HG02938 (cell line): ENCODE data around the gene SYT1.
A peak's percentile ranks its signal among the peaks of the same experiment; 100 is the strongest.
"Not testable (repeated sequence)": the region's sequence is repeated elsewhere in the genome, so short reads cannot be mapped to it uniquely, and the experiment has no call there.

Source experiments
- ATAC-seq: cut with Tn5 transposase; IDR thresholded peaks from one replicate; pipeline ENCODE4 v1.9.1; 2021; ENCODE audit warnings: mild to moderate bottlenecking, moderate library complexity; ENCODE audit not compliant: unreplicated experiment

Gene SYT1

DNA sequence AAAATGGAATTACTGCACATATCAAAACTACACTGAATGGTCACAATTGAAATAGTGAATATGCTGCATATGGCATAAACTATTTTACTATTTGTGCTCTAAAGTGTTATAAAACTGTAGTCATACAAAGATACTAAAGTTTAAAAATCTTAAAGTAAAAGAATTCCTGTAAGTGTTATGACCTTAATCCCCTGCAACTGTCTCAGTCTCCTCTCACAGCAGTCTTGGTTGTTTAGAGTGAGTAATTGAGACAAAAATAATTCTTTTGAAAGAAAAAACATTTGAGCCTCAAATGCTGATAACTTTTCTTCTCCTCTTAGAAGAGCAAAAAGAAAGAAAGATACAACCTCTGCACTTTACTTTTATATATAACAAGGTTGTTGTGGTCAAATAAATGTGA is 99.9 kb downstream of the SYT1 start:
- no peak for ATAC-seq

DNA sequence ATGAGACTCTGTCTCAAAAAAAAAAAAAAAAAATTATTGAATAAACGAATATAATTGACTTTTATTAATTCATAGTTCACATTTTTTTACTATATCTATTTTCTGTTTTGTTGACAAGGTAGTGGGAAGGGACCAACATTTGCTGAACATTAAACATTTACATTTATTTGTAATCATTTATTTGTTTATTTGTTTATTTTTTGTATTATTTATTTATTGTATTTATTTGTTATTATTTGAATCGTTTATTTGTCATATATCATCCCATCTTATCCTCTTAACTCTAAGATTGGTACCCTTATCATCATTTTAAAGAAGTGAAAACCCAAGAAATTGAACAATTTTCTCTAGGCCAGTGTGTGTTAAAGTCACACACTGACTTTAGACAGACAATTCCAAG is 101.5 kb downstream of the SYT1 start:
- no peak for ATAC-seq

DNA sequence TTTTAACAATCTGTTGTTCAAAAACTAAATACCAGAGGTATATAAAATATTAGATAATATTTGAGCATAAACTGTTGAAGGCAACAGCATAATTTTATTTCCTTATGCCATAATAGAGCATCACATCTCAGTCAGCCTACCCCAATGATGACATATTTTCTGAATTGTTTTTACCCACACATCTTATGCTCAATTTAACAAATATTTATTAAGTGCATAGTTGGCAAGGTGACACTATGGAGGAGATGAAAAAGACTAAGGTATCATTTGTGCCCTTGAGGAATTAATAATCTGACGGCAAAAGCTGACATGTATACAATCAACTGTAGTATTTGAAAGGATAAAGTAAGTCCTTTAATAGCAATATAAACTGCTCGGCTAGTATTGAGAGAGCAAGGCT is 102.4 kb downstream of the SYT1 start:
- ATAC-seq = no peak

DNA sequence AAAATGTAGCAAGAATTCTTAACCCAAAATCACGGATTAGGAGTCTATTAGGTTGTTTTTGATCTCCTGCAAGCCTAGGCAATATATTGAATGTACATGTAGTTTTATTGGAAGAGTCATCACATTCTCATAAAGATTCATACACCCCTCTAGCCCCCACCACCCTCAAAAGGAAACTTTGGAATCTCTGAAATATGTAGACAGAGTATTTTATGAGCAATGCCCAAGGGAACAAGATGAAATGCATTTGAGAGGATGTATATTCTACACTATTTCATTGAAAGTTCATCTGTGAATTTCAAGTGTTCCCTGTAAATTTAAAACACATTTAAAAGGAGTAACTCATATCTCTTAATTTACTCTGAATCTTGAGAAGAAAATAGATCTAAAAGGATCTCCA is 103.7 kb downstream of the SYT1 start:
- no peak for ATAC-seq

DNA sequence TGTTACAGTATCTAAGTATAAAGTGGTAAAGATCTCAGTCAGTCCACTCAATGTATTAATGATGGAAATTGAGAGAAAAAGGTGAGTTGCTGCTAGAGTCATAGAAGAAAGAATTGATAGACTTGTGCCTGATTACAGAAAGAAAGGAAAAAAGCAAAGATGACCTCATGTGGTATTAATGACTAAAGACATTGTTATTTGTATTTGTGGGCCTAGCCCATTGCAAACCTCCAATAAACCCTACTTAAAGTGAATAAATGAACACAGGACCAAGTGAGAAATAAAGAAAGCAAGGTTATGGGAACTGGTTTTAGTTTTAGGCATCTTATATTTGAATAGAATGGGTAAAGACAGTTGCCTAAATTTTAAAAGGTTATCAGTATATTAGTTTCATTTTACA is 105.5 kb downstream of the SYT1 start:
- ATAC-seq = no peak

DNA sequence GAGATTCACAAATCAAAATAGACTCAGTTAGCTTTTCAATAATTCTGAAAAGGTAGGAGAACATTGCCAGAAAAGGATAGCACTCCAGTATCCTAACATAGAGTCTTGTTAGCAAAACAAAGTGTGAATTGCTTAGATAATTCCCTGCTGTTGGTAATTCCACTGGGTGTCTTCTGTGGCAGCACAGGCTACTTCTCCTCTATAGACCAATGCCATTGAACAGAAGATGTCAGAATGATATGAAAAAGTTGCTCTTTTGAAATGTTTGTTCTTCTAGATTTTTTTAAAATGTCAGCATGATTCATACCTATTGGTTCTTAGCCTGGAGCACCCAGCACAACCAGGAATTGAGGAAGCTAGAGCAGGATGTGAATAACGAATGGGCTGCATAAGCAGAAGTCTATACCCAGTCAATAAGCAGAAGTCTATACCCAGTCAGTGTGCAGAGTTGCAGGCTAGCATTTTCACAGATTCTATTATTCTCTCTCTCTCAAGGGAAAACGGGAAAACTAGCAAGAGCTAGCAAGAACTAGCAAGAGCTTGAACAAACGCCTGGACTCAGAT is 112.8 kb downstream of the SYT1 start:
- ATAC-seq = no peak

DNA sequence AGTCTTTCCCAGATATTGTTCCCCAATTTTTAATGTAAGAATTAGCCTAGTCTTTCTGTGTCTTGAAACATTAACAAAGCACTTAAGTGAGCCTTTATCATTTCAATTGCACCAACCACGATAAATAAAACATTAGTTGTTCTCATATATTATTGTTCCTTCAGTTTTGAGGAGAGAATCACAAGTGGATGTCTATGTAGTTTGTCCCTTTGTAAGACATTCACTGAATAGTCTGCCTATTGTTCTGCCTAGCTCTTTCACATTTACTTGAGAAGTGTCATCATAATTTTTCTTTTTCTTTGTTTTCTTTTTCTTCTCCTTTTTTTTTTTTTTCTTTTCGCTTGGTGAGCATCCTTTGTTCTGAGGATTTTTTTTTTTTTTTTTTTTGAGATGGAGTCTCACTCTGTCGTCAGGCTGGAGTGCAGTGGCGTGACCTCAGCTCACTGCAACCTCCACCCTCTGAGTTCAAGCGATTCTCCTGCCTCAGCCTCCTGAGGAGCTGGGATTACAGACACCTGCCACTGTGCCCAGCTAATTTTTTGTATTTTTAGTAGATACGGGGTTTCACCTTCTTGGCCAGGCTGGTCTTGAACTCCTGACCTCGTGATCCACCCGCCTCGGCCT is 129.7 kb downstream of the SYT1 start:
- no peak for ATAC-seq

DNA sequence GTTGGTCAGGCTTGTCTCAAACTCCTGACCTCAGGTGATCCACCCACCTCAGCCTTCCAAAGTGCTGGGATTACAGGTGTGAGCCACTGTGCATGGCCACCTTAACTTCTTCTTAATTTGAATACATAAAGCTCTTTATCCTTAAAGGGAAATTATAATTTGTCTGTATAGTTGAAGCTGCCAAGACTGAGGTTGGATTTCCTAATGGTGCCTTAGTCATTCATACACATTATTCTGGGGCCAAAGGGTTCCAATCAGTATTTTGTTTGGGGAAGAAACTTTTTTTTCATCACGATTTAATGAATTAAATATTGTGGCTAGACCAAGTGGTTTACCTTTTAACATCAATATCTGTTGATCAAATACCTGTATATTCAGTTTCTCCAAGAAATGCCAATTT is 135.9 kb downstream of the SYT1 start:
- ATAC-seq = no peak

DNA sequence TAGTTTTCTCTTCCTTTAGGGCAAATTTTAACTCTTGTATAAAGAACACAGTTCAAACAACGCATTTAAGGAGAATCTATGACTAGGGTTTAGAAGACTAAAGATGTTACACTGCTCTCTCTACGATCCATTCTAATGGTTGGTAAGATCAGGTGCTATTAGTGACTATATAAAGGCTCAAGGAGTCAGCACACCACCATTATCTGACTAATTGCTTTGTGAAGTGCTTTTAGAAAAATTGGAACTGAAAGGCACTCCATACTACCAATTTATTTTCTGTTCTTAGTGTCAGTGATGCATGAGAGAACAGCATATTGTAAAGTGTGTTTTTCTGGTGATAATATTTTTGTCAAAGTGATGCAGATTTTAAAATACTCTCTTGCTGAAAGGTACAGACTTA is 136.8 kb downstream of the SYT1 start:
- no peak for ATAC-seq

DNA sequence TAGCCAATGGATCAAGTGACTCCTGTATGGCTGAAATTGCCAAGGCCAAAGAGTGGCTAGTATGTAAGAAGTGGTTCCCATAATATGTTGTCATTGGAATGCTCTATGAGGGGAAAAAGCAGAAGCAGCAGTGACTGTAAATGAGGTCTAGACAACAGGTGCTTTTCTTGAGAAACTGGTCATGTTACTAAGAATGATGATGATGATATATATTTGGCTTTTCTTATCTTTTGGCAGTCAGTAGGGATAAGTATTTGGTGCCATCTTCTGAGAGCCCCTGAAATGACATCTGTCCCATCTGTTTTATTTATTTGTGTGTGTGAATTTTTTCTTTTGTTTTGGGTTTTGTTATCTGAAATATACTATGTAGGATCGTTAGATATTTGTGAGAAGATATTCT is 141.7 kb downstream of the SYT1 start:
- ATAC-seq = no peak

DNA sequence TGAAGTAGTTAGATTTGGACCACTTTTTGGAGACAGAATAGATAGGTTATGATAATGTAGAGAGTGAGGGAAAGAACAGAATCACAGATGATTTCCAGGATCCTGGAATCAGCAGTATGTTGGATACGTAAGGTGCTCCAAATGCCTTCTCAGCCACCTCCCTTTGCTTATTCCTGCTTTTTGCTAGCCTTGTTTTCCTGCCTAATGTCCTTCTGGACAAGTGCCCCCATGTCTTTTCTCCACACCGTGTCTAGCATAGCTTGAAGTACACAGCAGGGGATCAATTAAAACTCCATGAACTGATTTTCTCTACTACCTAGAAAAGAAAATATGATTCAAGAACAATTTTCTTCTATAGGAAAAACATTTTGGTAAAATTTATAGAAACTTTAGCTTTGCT is 144.0 kb downstream of the SYT1 start:
- ATAC-seq = no peak

DNA sequence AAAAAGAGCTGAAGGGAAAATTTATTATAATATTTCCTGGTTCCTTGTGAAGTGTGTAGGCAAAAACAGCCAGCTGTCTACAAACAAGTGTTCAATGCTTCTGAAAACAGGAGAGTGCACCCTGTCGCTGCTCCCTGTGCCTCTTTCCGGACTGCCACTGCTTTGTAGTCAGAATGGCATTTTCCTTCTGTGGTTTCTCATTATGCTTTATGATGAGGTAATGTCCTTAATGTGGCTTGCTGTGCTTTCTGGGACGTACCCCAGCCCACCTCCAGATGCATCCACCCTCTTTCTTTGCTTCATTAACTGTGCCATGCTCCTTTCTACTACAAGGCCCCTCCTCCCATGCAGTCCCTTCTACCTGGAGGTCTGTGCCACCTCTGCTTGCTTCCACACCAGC is 148.1 kb downstream of the SYT1 start:
- ATAC-seq = no peak

DNA sequence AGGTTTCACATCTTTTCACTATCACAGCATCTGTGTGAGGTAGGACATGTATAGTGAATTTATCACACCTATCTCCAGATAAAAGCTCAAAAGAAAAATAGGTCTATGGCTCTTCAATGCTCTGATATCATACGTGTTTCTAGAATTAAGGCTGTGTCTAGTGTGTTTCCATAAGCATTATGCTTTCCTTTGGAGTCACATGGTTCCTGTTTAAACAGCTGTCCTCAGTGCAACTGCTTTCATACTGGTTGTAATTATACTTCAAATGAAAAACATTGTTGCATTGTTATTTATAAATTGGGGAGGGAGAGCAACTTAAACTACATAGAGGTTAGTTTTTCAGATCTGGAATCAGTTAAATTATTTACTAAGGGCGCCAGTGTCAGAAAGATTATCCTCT is 151.6 kb downstream of the SYT1 start:
- no peak for ATAC-seq

DNA sequence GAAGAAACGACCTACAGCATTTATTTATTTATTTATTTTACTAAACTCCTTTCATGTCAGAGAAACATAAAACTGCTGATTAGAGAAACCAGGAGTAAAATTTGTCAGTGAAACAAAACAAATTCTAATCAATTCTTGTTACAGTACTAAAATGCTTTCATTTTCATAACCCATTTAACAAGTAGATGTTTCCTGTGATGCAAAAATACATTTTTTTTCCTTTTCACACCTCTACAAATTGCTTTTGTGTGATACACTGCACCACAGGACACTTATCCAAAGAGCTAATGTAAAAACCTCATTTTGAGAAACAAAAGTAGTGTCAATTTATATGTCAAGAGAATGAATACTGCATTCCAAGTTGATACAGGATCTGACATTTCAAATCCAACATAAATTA is 155.1 kb downstream of the SYT1 start:
- ATAC-seq = peak; percentile 61

DNA sequence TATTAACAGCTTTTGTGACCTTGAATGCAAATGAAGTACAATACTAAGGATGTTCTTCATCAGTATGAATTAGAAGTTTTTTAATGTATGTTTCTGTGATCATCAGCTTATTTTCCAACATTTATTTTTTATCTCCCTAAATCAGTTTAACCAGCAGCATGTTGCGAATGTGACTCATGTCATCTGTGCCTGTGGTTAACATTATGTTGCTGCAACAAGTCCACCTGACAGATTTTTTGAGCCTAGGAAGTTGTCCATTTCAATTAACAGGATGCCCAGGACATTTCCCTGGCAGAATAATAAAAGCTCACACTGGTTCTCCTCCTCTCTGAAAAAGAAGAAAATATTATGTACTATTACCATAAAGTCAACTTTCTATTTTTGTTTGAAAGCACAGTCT is 155.5 kb downstream of the SYT1 start:
- no peak for ATAC-seq

DNA sequence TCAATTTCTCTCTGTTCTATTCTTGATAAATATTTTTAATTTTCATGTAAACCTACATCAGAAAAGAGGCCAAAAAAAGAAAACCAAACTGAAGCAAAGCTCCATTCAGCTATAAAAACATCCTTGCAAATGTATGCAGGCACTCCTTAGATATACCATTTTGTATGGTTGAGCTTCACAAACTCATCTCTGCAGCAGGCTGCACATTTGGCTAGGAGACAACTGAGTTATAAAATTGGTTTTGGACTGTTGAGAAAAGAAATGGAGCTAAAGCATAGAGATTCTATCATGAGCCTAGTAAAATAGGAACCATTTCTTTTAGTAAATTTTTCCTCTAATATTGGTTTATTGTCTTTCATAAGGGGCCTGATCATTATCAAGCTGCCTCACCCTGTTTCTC is 156.4 kb downstream of the SYT1 start:
- ATAC-seq = no peak

DNA sequence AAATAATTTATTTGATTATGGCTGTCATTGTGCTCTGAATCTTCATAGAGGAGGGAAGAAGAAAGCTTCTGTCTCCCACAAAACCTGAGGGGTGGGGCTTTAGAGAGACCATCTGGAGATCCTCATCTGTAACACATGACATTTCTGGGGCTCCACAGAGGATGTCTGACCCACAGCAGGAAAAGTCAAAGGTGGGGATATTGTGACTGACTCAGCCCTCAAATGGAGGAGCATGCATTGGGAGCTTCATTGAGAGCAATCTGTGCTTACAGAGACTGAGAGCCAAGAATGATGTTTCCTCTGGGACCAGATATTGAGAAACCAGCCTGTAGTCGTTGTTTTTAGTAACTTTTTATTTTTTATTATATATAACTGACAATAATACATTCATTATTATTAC is 158.7 kb downstream of the SYT1 start:
- no peak for ATAC-seq

DNA sequence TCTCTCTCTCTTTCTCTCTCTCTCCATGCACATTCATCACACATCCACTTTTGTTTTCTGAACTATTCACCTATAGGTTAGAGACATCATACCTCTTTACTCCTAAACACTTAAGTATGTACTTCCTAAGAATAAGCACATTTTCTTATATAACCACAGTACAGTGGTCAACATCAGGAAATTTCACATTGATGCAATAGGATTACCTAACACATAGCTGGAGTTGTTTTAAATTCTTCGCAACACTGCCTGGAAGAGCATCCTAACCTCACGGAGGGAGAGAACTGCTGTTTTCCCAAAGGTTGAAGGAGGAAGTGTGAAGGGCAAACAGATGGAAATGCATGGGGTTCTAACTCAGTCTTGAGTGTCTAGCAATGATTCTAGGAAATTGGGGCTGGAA is 159.2 kb downstream of the SYT1 start:
- ATAC-seq = no peak

DNA sequence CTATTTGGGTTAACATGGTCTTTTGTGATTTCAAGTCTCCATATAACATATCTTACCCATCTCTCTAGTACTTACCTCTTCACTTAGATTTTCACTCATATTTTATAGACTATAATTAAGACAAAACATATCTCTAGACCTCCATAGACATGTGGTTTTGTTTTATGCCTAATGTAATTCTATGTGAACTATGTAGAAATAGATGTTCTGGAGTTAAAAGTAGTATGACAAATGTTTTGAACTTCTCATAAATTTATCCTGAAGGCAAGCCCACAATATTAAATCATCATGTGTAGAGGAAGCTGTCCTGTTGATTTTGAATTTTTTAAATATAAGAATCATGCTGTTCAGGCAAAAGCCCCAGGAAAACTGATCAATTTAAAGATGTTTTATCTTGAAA is 169.2 kb downstream of the SYT1 start:
- ATAC-seq = no peak

DNA sequence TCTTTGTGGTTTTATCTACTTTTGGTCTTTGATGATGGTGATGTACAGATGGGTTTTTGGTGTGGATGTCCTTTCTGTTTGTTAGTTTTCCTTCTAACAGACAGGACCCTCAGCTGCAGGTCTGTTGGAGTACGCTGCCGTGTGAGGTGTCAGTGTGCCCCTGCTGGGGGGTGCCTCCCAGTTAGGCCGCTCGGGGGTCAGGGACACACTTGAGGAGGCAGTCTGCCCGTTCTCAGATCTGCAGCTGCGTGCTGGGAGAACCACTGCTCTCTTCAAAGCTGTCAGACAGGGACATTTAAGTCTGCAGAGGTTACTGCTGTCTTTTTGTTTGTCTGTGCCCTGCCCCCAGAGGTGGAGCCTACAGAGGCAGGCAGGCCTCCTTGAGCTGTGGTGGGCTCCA is 180.2 kb downstream of the SYT1 start:
- ATAC-seq = not testable (repeated sequence)

DNA sequence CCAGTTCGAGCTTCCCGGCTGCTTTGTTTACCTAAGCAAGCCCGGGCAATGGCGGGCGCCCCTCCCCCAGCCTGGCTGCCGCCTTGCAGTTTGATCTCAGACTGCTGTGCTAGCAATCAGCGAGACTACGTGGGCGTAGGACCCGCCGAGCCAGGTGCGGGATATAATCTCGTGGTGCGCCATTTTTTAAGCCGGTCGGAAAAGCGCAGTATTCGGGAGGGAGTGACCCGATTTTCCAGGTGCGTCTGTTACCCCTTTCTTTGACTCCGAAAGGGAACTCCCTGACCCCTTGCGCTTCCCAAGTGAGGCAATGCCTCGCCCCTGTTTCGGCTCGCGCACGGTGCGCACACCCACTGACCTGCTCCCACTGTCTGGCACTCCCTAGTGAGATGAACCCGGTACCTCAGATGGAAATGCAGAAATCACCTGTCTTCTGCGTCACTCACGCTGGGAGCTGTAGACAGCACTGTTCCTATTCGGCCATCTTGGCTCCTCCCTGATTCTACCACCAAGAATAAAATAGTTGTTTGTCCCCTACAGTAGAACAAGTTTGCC is 180.7 kb downstream of the SYT1 start:
- ATAC-seq = not testable (repeated sequence)

DNA sequence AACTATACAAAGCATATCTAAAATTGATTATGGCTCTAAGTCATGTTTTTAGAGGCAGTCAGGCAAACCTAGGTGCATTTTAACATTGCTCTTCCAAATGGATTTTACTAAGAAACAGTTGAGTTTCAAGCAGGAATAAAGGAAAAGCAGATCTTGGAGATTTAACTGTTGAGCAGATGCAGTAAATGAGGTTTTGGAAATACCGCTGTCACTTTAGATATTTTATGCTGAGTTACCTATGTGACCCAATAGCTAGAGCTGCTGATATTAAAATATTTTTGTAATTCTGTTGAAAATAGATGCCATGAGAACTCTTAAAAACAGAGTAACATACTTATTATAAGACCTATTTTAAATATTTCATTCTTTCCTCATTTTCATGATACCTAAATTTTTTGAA is 181.4 kb downstream of the SYT1 start:
- no peak for ATAC-seq

DNA sequence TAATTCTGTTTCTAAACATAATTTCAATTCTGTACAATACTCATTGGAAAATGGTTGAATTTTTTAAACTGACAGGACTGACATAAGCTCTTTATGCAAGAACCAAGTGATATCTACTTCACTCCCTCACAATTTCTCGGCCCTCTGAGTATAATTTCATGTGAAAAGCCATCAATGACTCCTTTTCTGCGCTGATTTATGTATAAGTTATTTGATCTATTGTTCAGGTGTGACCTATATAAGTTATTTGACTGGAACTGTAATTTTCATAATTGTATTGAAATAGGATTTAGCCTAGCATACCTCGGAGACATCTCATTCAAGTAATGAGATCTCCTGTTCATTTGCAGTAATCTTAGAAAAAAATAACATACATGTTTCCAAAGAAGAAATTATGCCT is 184.4 kb downstream of the SYT1 start:
- no peak for ATAC-seq
